ENCODE measurements around the gene FRMD4B.

Gene FRMD4B

GRCh38 chr3:69142090-69142489, 243.8 kb downstream of the FRMD4B start:
- no peaks in the 10 kb centered on the region for H3K27me3 ChIP-seq (ENCODE audit: insufficient read depth, poor library complexity, severe bottlenecking)
- TF ChIP-seq CTCF (IDR thresholded peaks at IDR 0.05; ENCODE audit: insufficient read depth, low read length) (no peak), GABPA (IDR thresholded peaks at IDR 0.05; ENCODE audit: low read depth) (no peak), POLR2AphosphoS5 (IDR thresholded peaks at IDR 0.05; ENCODE audit: low read depth) (no peak), REST (IDR thresholded peaks at IDR 0.05; ENCODE audit: insufficient replicate concordance, low read depth) (no peak), SPI1 (IDR thresholded peaks at IDR 0.05; ENCODE audit: borderline replicate concordance, low read depth) (no peak)
- no peak overlapping the region for H3K4me3 ChIP-seq (replicated peaks; ENCODE audit: insufficient read depth, low read length)
- H3K27ac ChIP-seq (replicated peaks) = no peak overlapping the region
- DNase-seq (ENCODE audit: low read depth in 1 of 2, low spot score in 1 of 2) = no peak

- Histone ChIP-seq H3K4me3 (replicated peaks; ENCODE audit: insufficient read depth, low read length) (no peak overlapping the region), H3K27ac (replicated peaks) (no peak overlapping the region), H3K27me3 (ENCODE audit: insufficient read depth, poor library complexity, severe bottlenecking) (no peaks in the 10 kb centered on the region)
- TF ChIP-seq GABPA (IDR thresholded peaks at IDR 0.05; ENCODE audit: low read depth) = no peak
- no peak for TF ChIP-seq REST (IDR thresholded peaks at IDR 0.05; ENCODE audit: insufficient replicate concordance, low read depth)
- TF ChIP-seq CTCF (IDR thresholded peaks at IDR 0.05; ENCODE audit: insufficient read depth, low read length) = no peak
- no peak for TF ChIP-seq POLR2AphosphoS5 (IDR thresholded peaks at IDR 0.05; ENCODE audit: low read depth)
- no peak for TF ChIP-seq SPI1 (IDR thresholded peaks at IDR 0.05; ENCODE audit: borderline replicate concordance, low read depth)
- no peak for DNase-seq (ENCODE audit: low read depth in 1 of 2, low spot score in 1 of 2)
These were observed 244.6 kb downstream of the FRMD4B start for GRCh38 chr3:69141313-69141712.

- no peak overlapping the region for H3K27ac ChIP-seq (replicated peaks)
- H3K4me3 ChIP-seq (replicated peaks; ENCODE audit: insufficient read depth, low read length) = no peak overlapping the region
- H3K27me3 ChIP-seq (ENCODE audit: insufficient read depth, poor library complexity, severe bottlenecking) = no peaks in the 10 kb centered on the region
- no peak for DNase-seq (ENCODE audit: low read depth in 1 of 2, low spot score in 1 of 2)
- no peak for TF ChIP-seq POLR2AphosphoS5 (IDR thresholded peaks at IDR 0.05; ENCODE audit: low read depth)
- no peak for TF ChIP-seq REST (IDR thresholded peaks at IDR 0.05; ENCODE audit: insufficient replicate concordance, low read depth)
- TF ChIP-seq CTCF (IDR thresholded peaks at IDR 0.05; ENCODE audit: insufficient read depth, low read length) = no peak
- TF ChIP-seq GABPA (IDR thresholded peaks at IDR 0.05; ENCODE audit: low read depth) = no peak
- no peak for TF ChIP-seq SPI1 (IDR thresholded peaks at IDR 0.05; ENCODE audit: borderline replicate concordance, low read depth)
These were observed 248.5 kb downstream of the FRMD4B start for GRCh38 chr3:69137412-69137811.
